Caco-2 (cell line): ENCODE measurements around the gene CMTR1. TPM values are rescaled to one million over a fixed set of nuclear protein-coding genes. Genes with fewer than 3 reads are reported as not detected.

Source experiments
- BruUV-seq: library from RNA; stranded (reverse); fragments of 400-500 nt; replicated peaks from 2 replicates; lab custom pipeline; 2021; lab: Mats Ljungman, UMichigan
- CTCF ChIA-PET: fragments of 300-600 bp; sonication (Branson Sonifier 250); formaldehyde crosslinking; loops from one replicate; lab custom pipeline; 2022; ENCODE audit warnings: antibody characterized with exemption; lab: Charles Lee
- POLR2A ChIA-PET: fragments of 300-600 bp; sonication (Branson Sonifier 250); formaldehyde crosslinking; loops from one replicate; lab custom pipeline; 2022; ENCODE audit warnings: antibody characterized with exemption; lab: Charles Lee
- DNase-seq, 2 experiments: peaks; one replicate each; pipeline versions ENCODE4 v3.0.0 to v3.0.0-alpha.2; 2020 to 2022
- H3K27me3 ChIP-seq: replicated peaks from 2 replicates; pipeline ENCODE4 v1.6.0; 2011; ENCODE audit warnings: low read length; ENCODE audit not compliant: control insufficient read depth, insufficient read depth
- H3K36me3 ChIP-seq: 2 replicates; pipeline ENCODE4 v1.5.1; 2011; ENCODE audit warnings: low read length; ENCODE audit not compliant: control insufficient read depth, insufficient read depth
- H3K4me1 ChIP-seq: fragments of 250-450 bp; sonication (Bioruptor Pico); 2 replicates; pipeline ENCODE4 v1.5.1; 2020; ENCODE audit warnings: mild to moderate bottlenecking
- H3K4me3 ChIP-seq: 2 replicates; pipeline ENCODE4 v1.5.1; 2011; ENCODE audit warnings: low read depth, mild to moderate bottlenecking, control low read depth, low read length
- H3K9me3 ChIP-seq: fragments of 250-450 bp; sonication (Bioruptor Pico); 2 replicates; pipeline ENCODE4 v1.5.1; 2020; ENCODE audit warnings: mild to moderate bottlenecking, moderate library complexity
- H3K27ac Mint-ChIP-seq: one replicate; pipeline ENCODE4 v1.8.0; 2022; ENCODE audit warnings: mixed read lengths; ENCODE audit not compliant: unreplicated experiment
- H3K27me3 Mint-ChIP-seq: one replicate; pipeline ENCODE4 v1.8.0; 2022; ENCODE audit warnings: mixed read lengths; ENCODE audit not compliant: insufficient read depth, unreplicated experiment
- H3K36me3 Mint-ChIP-seq: one replicate; pipeline ENCODE4 v1.8.0; 2022; ENCODE audit warnings: mild to moderate bottlenecking, mixed read lengths; ENCODE audit not compliant: insufficient read depth, unreplicated experiment
- H3K4me1 Mint-ChIP-seq: one replicate; pipeline ENCODE4 v1.8.0; 2022; ENCODE audit warnings: low read depth, mixed read lengths; ENCODE audit not compliant: unreplicated experiment
- H3K4me3 Mint-ChIP-seq: one replicate; pipeline ENCODE4 v1.8.0; 2022; ENCODE audit warnings: mild to moderate bottlenecking, moderate library complexity, mixed read lengths; ENCODE audit not compliant: unreplicated experiment
- H3K9me3 Mint-ChIP-seq: one replicate; pipeline ENCODE4 v1.8.0; 2022; ENCODE audit warnings: mixed read lengths; ENCODE audit not compliant: unreplicated experiment
- CTCF ChIP-seq, 2 experiments: fragments of 200-600 bp in 1 of 2; IDR thresholded peaks; 1 replicate in 1 of 2; 2 replicates in 1 of 2; pipeline versions ENCODE4 v1.5.1 to v1.8.0; 2011 to 2022; ENCODE audit warnings: antibody characterized with exemption in 1 of 2, control low read depth in 1 of 2, inconsistent platforms in 1 of 2, low read depth in 1 of 2, low read length in 1 of 2, mild to moderate bottlenecking in 1 of 2, moderate library complexity in 1 of 2; ENCODE audit not compliant: insufficient read depth in 1 of 2, severe bottlenecking in 1 of 2, unreplicated experiment in 1 of 2
- intact Hi-C: fragments of 100-400 bp; cut with micrococcal nuclease; formaldehyde crosslinking; loops from one replicate; pipeline ENCODE4 v1.10.0; 2022; ENCODE audit not compliant: unreplicated experiment
- total RNA-seq: library from RNA; stranded (reverse); gene quantifications from 2 replicates; pipeline ENCODE4 v1.2.3, GENCODE V29; 2022

CMTR1 gene
- total RNA-seq, 1 experiment from 2014 or later = 40.8 TPM

GRCh38 chr6:37491171-37491829 is 58.3 kb downstream of the CMTR1 start:
- POLR2A ChIA-PET = no interaction called here
- Histone ChIP-seq H3K4me1 (no peaks in the 10 kb centered on the region), H3K36me3 (no peaks in the 10 kb centered on the region; the same call in 1 of the 2 replicates), H3K4me3 (no peak overlapping the region), H3K9me3 (no peaks in the 10 kb centered on the region), H3K27me3 (no peaks in the 10 kb centered on the region)
- BruUV-seq = no TSS peak
- CTCF ChIA-PET = interaction anchor here (0.6 kb wide), 1 partner anchor 213 kb away, joined by 3 read pairs; no protein-coding TSS in a partner anchor
- no peak overlapping the region for H3K27ac Mint-ChIP-seq
- no peak for TF ChIP-seq CTCF (IDR thresholded peaks at IDR 0.05; ENCODE audit: insufficient read depth in 1 of 2, low read depth in 1 of 2, low read length in 1 of 2, severe bottlenecking in 1 of 2, unreplicated experiment in 1 of 2)
- intact Hi-C loops = no loop called here
- no peak overlapping the region for H3K4me3 Mint-ChIP-seq
- no peaks in the 10 kb centered on the region for H3K9me3 Mint-ChIP-seq
- H3K4me1 Mint-ChIP-seq = no peaks in the 10 kb centered on the region
- H3K27me3 Mint-ChIP-seq = no peaks in the 10 kb centered on the region
- peaks cover 8% of the 10 kb centered on the region for H3K36me3 Mint-ChIP-seq
- no peak for DNase-seq

- intact Hi-C loops = no loop called here
- Mint-ChIP-seq H3K36me3 (peaks cover 8% of the 10 kb centered on the region), H3K9me3 (no peaks in the 10 kb centered on the region), H3K4me1 (no peaks in the 10 kb centered on the region), H3K4me3 (no peak overlapping the region), H3K27me3 (no peaks in the 10 kb centered on the region), H3K27ac (no peak overlapping the region)
- TF ChIP-seq CTCF (IDR thresholded peaks at IDR 0.05; ENCODE audit: insufficient read depth in 1 of 2, low read depth in 1 of 2, low read length in 1 of 2, severe bottlenecking in 1 of 2, unreplicated experiment in 1 of 2) = no peak
- no TSS peak for BruUV-seq
- Histone ChIP-seq H3K4me3 (no peak overlapping the region), H3K4me1 (no peaks in the 10 kb centered on the region), H3K36me3 (no peaks in the 10 kb centered on the region; the same call in 1 of the 2 replicates), H3K9me3 (no peaks in the 10 kb centered on the region), H3K27me3 (no peaks in the 10 kb centered on the region)
- DNase-seq = no peak
- ChIA-PET POLR2A (no interaction called here), CTCF (interaction anchor here (0.6 kb wide), 1 partner anchor 212 kb away, joined by 3 read pairs; no protein-coding TSS in a partner anchor)
Observed at GRCh38 chr6:37491830-37492208, 58.8 kb downstream of the CMTR1 start.

GRCh38 chr6:37492236-37492972 is 59.4 kb downstream of the CMTR1 start:
- no peaks in the 10 kb centered on the region for H3K4me1 ChIP-seq
- TF ChIP-seq CTCF (IDR thresholded peaks at IDR 0.05; ENCODE audit: insufficient read depth in 1 of 2, low read depth in 1 of 2, low read length in 1 of 2, severe bottlenecking in 1 of 2, unreplicated experiment in 1 of 2) = no peak
- H3K4me3 ChIP-seq = no peak overlapping the region
- Mint-ChIP-seq H3K36me3 (peaks cover 8% of the 10 kb centered on the region), H3K9me3 (no peaks in the 10 kb centered on the region), H3K4me3 (no peak overlapping the region), H3K27ac (no peak overlapping the region), H3K4me1 (no peaks in the 10 kb centered on the region), H3K27me3 (no peaks in the 10 kb centered on the region)
- H3K9me3 ChIP-seq = no peaks in the 10 kb centered on the region
- no peaks in the 10 kb centered on the region for H3K27me3 ChIP-seq
- intact Hi-C loops = no loop called here
- no TSS peak for BruUV-seq
- CTCF ChIA-PET = interaction anchor here (0.6 kb wide), 1 partner anchor 212 kb away, joined by 3 read pairs; no protein-coding TSS in a partner anchor
- POLR2A ChIA-PET = no interaction called here
- no peaks in the 10 kb centered on the region; the same call in 1 of the 2 replicates for H3K36me3 ChIP-seq
- DNase-seq = no peak
